WTC11 (cell line): ENCODE measurements around the gene WDR33. TPM values are rescaled to one million over a fixed set of nuclear protein-coding genes. Genes with fewer than 3 reads are reported as not detected.

Experiments
- ATAC-seq: fragments of 200-7000 bp; cut with Tn5 transposase; 2 replicates; pipeline ENCODE4 v1.10.0; 2021; ENCODE audit warnings: mild to moderate bottlenecking, moderate library complexity
- CTCF ChIA-PET: fragments of 300-600 bp; sonication (Branson Sonifier 250); formaldehyde crosslinking; loops from one replicate; lab custom pipeline; 2021; ENCODE audit warnings: antibody characterized with exemption; lab: Charles Lee
- POLR2A ChIA-PET: fragments of 350-600 bp; sonication (Branson Sonifier 250); formaldehyde crosslinking; loops from one replicate; lab custom pipeline; 2021; ENCODE audit warnings: antibody characterized with exemption; lab: Charles Lee
- DNase-seq: peaks from one replicate; pipeline ENCODE4 v3.0.0; 2021; ENCODE audit warnings: low spot score
- H3K27ac Mint-ChIP-seq: 2 replicates; pipeline ENCODE4 v1.8.0; 2021; ENCODE audit warnings: mixed read lengths
- H3K27me3 Mint-ChIP-seq: 2 replicates; pipeline ENCODE4 v1.8.0; 2021; ENCODE audit warnings: low read depth, mild to moderate bottlenecking, moderate library complexity, mixed read lengths
- H3K36me3 Mint-ChIP-seq: 2 replicates; pipeline ENCODE4 v1.8.0; 2021; ENCODE audit warnings: mixed read lengths
- H3K4me1 Mint-ChIP-seq: 2 replicates; pipeline ENCODE4 v1.8.0; 2022; ENCODE audit warnings: mixed read lengths
- H3K4me3 Mint-ChIP-seq: 2 replicates; pipeline ENCODE4 v1.8.0; 2021; ENCODE audit warnings: mild to moderate bottlenecking, moderate library complexity, mixed read lengths
- H3K9me3 Mint-ChIP-seq: 2 replicates; pipeline ENCODE4 v1.8.0; 2021; ENCODE audit warnings: mixed read lengths
- CDX4 ChIP-seq: fragments of 250-450 bp; sonication (Bioruptor Pico); IDR thresholded peaks from 2 replicates; pipeline ENCODE4 v1.9.0; 2021; ENCODE audit warnings: moderate library complexity, mild to moderate bottlenecking, inconsistent platforms, borderline replicate concordance
- CREB1 ChIP-seq: sonication (generic); formaldehyde crosslinking; IDR thresholded peaks from 2 replicates; pipeline ENCODE4 v1.8.0; 2023; ENCODE audit warnings: mild to moderate bottlenecking, missing genetic modification reagents
- ELF4 ChIP-seq: sonication (generic); formaldehyde crosslinking; IDR thresholded peaks from 2 replicates; pipeline ENCODE4 v1.8.1; 2022; ENCODE audit warnings: low read depth, mild to moderate bottlenecking, moderate library complexity, missing genetic modification reagents
- EMX1 ChIP-seq: fragments of 250-450 bp; sonication (Bioruptor Pico); IDR thresholded peaks from 2 replicates; pipeline ENCODE4 v1.8.0; 2021; ENCODE audit warnings: mild to moderate bottlenecking
- ESRRA ChIP-seq: sonication (generic); formaldehyde crosslinking; IDR thresholded peaks from 2 replicates; pipeline ENCODE4 v1.8.1; 2022; ENCODE audit warnings: mild to moderate bottlenecking, missing genetic modification reagents, borderline replicate concordance
- ETV6 ChIP-seq: sonication (generic); formaldehyde crosslinking; IDR thresholded peaks from 2 replicates; pipeline ENCODE4 v1.8.1; 2022; ENCODE audit warnings: mild to moderate bottlenecking, missing genetic modification reagents
- GTF2I ChIP-seq: fragments of 250-450 bp; sonication (Bioruptor Pico); conservative IDR thresholded peaks from 2 replicates; pipeline ENCODE4 v1.4.0; 2021; ENCODE audit warnings: mild to moderate bottlenecking
- JAZF1 ChIP-seq: fragments of 250-450 bp; sonication (Bioruptor Pico); IDR thresholded peaks from 2 replicates; pipeline ENCODE4 v1.9.0; 2021; ENCODE audit warnings: moderate library complexity, mild to moderate bottlenecking, inconsistent platforms
- KAT7 ChIP-seq: sonication (generic); formaldehyde crosslinking; IDR thresholded peaks from 2 replicates; pipeline ENCODE4 v1.8.1; 2023; ENCODE audit warnings: missing genetic modification reagents, mild to moderate bottlenecking, borderline replicate concordance
- MAX ChIP-seq: sonication (generic); formaldehyde crosslinking; IDR thresholded peaks from 2 replicates; pipeline ENCODE4 v1.8.0; 2022; ENCODE audit warnings: mild to moderate bottlenecking, missing genetic modification reagents
- NFE2L1 ChIP-seq: sonication (generic); formaldehyde crosslinking; IDR thresholded peaks from 2 replicates; pipeline ENCODE4 v1.8.1; 2023; ENCODE audit warnings: missing genetic modification reagents
- NR3C1 ChIP-seq: sonication (generic); formaldehyde crosslinking; conservative IDR thresholded peaks from 2 replicates; pipeline ENCODE4 v1.8.1; 2023; ENCODE audit warnings: low read depth, mild to moderate bottlenecking, missing genetic modification reagents
- TEAD1 ChIP-seq: sonication (generic); formaldehyde crosslinking; IDR thresholded peaks from 2 replicates; pipeline ENCODE4 v1.8.0; 2022; ENCODE audit warnings: mild to moderate bottlenecking, missing genetic modification reagents
- USF2 ChIP-seq: sonication (generic); formaldehyde crosslinking; IDR thresholded peaks from 2 replicates; pipeline ENCODE4 v1.8.1; 2023; ENCODE audit warnings: mild to moderate bottlenecking, missing genetic modification reagents, moderate library complexity
- ZBTB21 ChIP-seq: sonication (generic); formaldehyde crosslinking; IDR thresholded peaks from 2 replicates; pipeline ENCODE4 v1.8.1; 2023; ENCODE audit warnings: mild to moderate bottlenecking, missing genetic modification reagents, borderline replicate concordance
- ZNF219 ChIP-seq: sonication (generic); formaldehyde crosslinking; IDR thresholded peaks from 2 replicates; pipeline ENCODE4 v1.8.0; 2023; ENCODE audit warnings: missing genetic modification reagents, mild to moderate bottlenecking, borderline replicate concordance
- ZNF263 ChIP-seq: sonication (generic); formaldehyde crosslinking; IDR thresholded peaks from 2 replicates; pipeline ENCODE4 v1.8.1; 2022; ENCODE audit warnings: low read depth, mild to moderate bottlenecking, moderate library complexity, missing genetic modification reagents
- ZNF281 ChIP-seq: sonication (generic); formaldehyde crosslinking; IDR thresholded peaks from 2 replicates; pipeline ENCODE4 v1.8.0; 2023; ENCODE audit warnings: mild to moderate bottlenecking, missing genetic modification reagents
- ZNF396 ChIP-seq: fragments of 250-450 bp; sonication (Bioruptor Pico); IDR thresholded peaks from 2 replicates; pipeline ENCODE4 v1.8.0; 2021; ENCODE audit warnings: mild to moderate bottlenecking, moderate library complexity, borderline replicate concordance
- ZNF423 ChIP-seq: fragments of 250-450 bp; sonication (Bioruptor Pico); IDR thresholded peaks from 2 replicates; pipeline ENCODE4 v2.1.2; 2022; ENCODE audit warnings: mild to moderate bottlenecking, moderate library complexity
- ZNF532 ChIP-seq: fragments of 250-450 bp; sonication (Bioruptor Pico); IDR thresholded peaks from 2 replicates; pipeline ENCODE4 v1.9.0; 2021; ENCODE audit warnings: mild to moderate bottlenecking, borderline replicate concordance
- ZNF671 ChIP-seq: fragments of 250-450 bp; sonication (Bioruptor Pico); IDR thresholded peaks from 2 replicates; pipeline ENCODE4 v1.8.0; 2021; ENCODE audit warnings: mild to moderate bottlenecking
- total RNA-seq: library from RNA; stranded (reverse); gene quantifications from 3 replicates; pipeline ENCODE4 v1.2.3, GENCODE V29; 2021
- TF ChIP-seq, protein P1 (sequence below): sonication (generic); formaldehyde crosslinking; IDR thresholded peaks from 2 replicates; pipeline ENCODE4 v1.8.1; 2022; ENCODE audit warnings: low read depth, mild to moderate bottlenecking, moderate library complexity, missing genetic modification reagents, borderline replicate concordance

The WDR33 gene
- total RNA-seq, 1 experiment from 2014 or later, result 67.1 TPM

- peaks cover 42% of the 10 kb centered on the region for H3K36me3 Mint-ChIP-seq
- H3K9me3 Mint-ChIP-seq, result peaks cover 52% of the 10 kb centered on the region
- H3K4me3 Mint-ChIP-seq, result no peak overlapping the region
- H3K27ac Mint-ChIP-seq, result no peak overlapping the region
- peaks cover 41% of the 10 kb centered on the region for H3K27me3 Mint-ChIP-seq
- ATAC-seq (no peak), DNase-seq (no peak)
- ChIA-PET CTCF (no interaction called here), POLR2A (no interaction called here)
- TF ChIP-seq KAT7 (CRISPR knock-in tag) (no peak), ZNF263 (CRISPR knock-in tag) (no peak), ETV6 (no peak), ZNF532 (CRISPR knock-in tag) (no peak), MAX (CRISPR knock-in tag) (no peak), NR3C1 (CRISPR knock-in tag) (no peak), ZNF671 (no peak), ZNF423 (CRISPR knock-in tag) (no peak), ZNF219 (CRISPR knock-in tag) (no peak), ZNF281 (CRISPR knock-in tag) (no peak), ZBTB21 (CRISPR knock-in tag) (no peak), USF2 (CRISPR knock-in tag) (no peak), ELF4 (CRISPR knock-in tag) (no peak), TEAD1 (CRISPR knock-in tag) (no peak), CREB1 (CRISPR knock-in tag) (no peak)
- TF ChIP-seq, protein P1, sequence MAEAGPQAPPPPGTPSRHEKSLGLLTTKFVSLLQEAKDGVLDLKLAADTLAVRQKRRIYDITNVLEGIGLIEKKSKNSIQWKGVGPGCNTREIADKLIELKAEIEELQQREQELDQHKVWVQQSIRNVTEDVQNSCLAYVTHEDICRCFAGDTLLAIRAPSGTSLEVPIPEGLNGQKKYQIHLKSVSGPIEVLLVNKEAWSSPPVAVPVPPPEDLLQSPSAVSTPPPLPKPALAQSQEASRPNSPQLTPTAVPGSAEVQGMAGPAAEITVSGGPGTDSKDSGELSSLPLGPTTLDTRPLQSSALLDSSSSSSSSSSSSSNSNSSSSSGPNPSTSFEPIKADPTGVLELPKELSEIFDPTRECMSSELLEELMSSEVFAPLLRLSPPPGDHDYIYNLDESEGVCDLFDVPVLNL (CRISPR knock-in tag), result no peak
- peaks cover 4% of the 10 kb centered on the region for H3K4me1 Mint-ChIP-seq
Observed at GRCh38 chr2:127818794-127819425, 7.9 kb upstream of the WDR33 start.

- TF ChIP-seq EMX1 (CRISPR knock-in tag), result no peak
- TF ChIP-seq NFE2L1 (CRISPR knock-in tag), result no peak
- no peak for TF ChIP-seq JAZF1 (CRISPR knock-in tag)
- no peak for TF ChIP-seq CDX4 (CRISPR knock-in tag)
- no peak for TF ChIP-seq GTF2I (CRISPR knock-in tag)
- TF ChIP-seq ESRRA (CRISPR knock-in tag), result no peak
- TF ChIP-seq ZNF396 (CRISPR knock-in tag), result no peak
- TF ChIP-seq, all 79 proteins: peak for 0
- Mint-ChIP-seq H3K27me3 (peaks cover 41% of the 10 kb centered on the region), H3K9me3 (peaks cover 52% of the 10 kb centered on the region), H3K4me1 (peaks cover 4% of the 10 kb centered on the region), H3K27ac (no peak overlapping the region), H3K36me3 (peaks cover 42% of the 10 kb centered on the region), H3K4me3 (no peak overlapping the region)
- ChIA-PET POLR2A (no interaction called here), CTCF (interaction anchor here (0.6 kb wide), 1 partner anchor 103 kb away, joined by 3 read pairs; no protein-coding TSS in a partner anchor)
- DNase-seq (no peak), ATAC-seq (no peak)
Observed at GRCh38 chr2:127818241-127818640, 7.3 kb upstream of the WDR33 start.
